Measurements from ENCODE around the gene TMEM255B.

The TMEM255B gene

GRCh38 chr13:113838711-113839201 is 79.7 kb downstream of the TMEM255B start:
- H3K4me1 Mint-ChIP-seq: peaks cover 34% of the 10 kb centered on the region
- H3K9me3 Mint-ChIP-seq: peaks cover 5% of the 10 kb centered on the region
- H3K27ac Mint-ChIP-seq: no peak overlapping the region
- no peak for ATAC-seq
- peaks cover 43% of the 10 kb centered on the region for H3K36me3 Mint-ChIP-seq
- H3K4me3 Mint-ChIP-seq: no peak overlapping the region
- no peaks in the 10 kb centered on the region for H3K27me3 Mint-ChIP-seq

- H3K4me1 Mint-ChIP-seq: peaks cover 34% of the 10 kb centered on the region
- peaks cover 49% of the 10 kb centered on the region for H3K36me3 Mint-ChIP-seq
- H3K9me3 Mint-ChIP-seq: peaks cover 5% of the 10 kb centered on the region
- H3K4me3 Mint-ChIP-seq: no peak overlapping the region
- ATAC-seq: no peak
- H3K27me3 Mint-ChIP-seq: no peaks in the 10 kb centered on the region
- no peak overlapping the region for H3K27ac Mint-ChIP-seq
Observed at GRCh38 chr13:113839536-113840204, 80.6 kb downstream of the TMEM255B start.

GRCh38 chr13:113840541-113841352 is 81.7 kb downstream of the TMEM255B start:
- Mint-ChIP-seq H3K36me3 (peaks cover 50% of the 10 kb centered on the region), H3K4me3 (no peak overlapping the region), H3K9me3 (peaks cover 5% of the 10 kb centered on the region), H3K4me1 (peaks cover 26% of the 10 kb centered on the region), H3K27me3 (no peaks in the 10 kb centered on the region), H3K27ac (no peak overlapping the region)
- ATAC-seq: peak; percentile 4

GRCh38 chr13:113841353-113841650 is 82.3 kb downstream of the TMEM255B start:
- no peaks in the 10 kb centered on the region for H3K27me3 Mint-ChIP-seq
- ATAC-seq: no peak

GRCh38 chr13:113842336-113843062 is 83.5 kb downstream of the TMEM255B start:
- H3K27me3 Mint-ChIP-seq: no peaks in the 10 kb centered on the region
- peaks cover 45% of the 10 kb centered on the region for H3K36me3 Mint-ChIP-seq
- H3K9me3 Mint-ChIP-seq: peaks cover 5% of the 10 kb centered on the region
- peaks cover 16% of the 10 kb centered on the region for H3K4me1 Mint-ChIP-seq
- H3K27ac Mint-ChIP-seq: no peak overlapping the region
- no peak overlapping the region for H3K4me3 Mint-ChIP-seq
- ATAC-seq: no peak

More at GRCh38 chr13:113841353-113841650, 82.3 kb downstream of the TMEM255B start:
- Mint-ChIP-seq H3K9me3 (peaks cover 5% of the 10 kb centered on the region), H3K36me3 (peaks cover 53% of the 10 kb centered on the region), H3K4me3 (no peak overlapping the region), H3K27ac (no peak overlapping the region), H3K4me1 (peaks cover 23% of the 10 kb centered on the region)

GRCh38 chr13:113843063-113843654 is 84.1 kb downstream of the TMEM255B start:
- peaks cover 5% of the 10 kb centered on the region for H3K9me3 Mint-ChIP-seq
- no peak for ATAC-seq
- no peak overlapping the region for H3K27ac Mint-ChIP-seq
- no peak overlapping the region for H3K4me3 Mint-ChIP-seq
- H3K4me1 Mint-ChIP-seq: peaks cover 12% of the 10 kb centered on the region
- peaks cover 39% of the 10 kb centered on the region for H3K36me3 Mint-ChIP-seq
- H3K27me3 Mint-ChIP-seq: no peaks in the 10 kb centered on the region

GRCh38 chr13:113843864-113844556 is 85.0 kb downstream of the TMEM255B start:
- no peak for ATAC-seq
- H3K27me3 Mint-ChIP-seq: no peaks in the 10 kb centered on the region
- peaks cover 5% of the 10 kb centered on the region for H3K9me3 Mint-ChIP-seq
- H3K27ac Mint-ChIP-seq: no peak overlapping the region
- H3K4me3 Mint-ChIP-seq: no peak overlapping the region
- peaks cover 39% of the 10 kb centered on the region for H3K36me3 Mint-ChIP-seq
- H3K4me1 Mint-ChIP-seq: peaks cover 12% of the 10 kb centered on the region

GRCh38 chr13:113845055-113845454 is 86.0 kb downstream of the TMEM255B start:
- Mint-ChIP-seq H3K27me3 (no peaks in the 10 kb centered on the region), H3K4me1 (peaks cover 12% of the 10 kb centered on the region), H3K4me3 (no peak overlapping the region), H3K27ac (no peak overlapping the region), H3K9me3 (peaks cover 5% of the 10 kb centered on the region), H3K36me3 (peaks cover 39% of the 10 kb centered on the region)
- no peak for ATAC-seq

- no peak for ATAC-seq
- H3K27ac Mint-ChIP-seq: no peak overlapping the region
- peaks cover 12% of the 10 kb centered on the region for H3K4me1 Mint-ChIP-seq
Observed at GRCh38 chr13:113845723-113846635, 87.0 kb downstream of the TMEM255B start.

GRCh38 chr13:113846636-113847318 is 87.8 kb downstream of the TMEM255B start:
- peaks cover 4% of the 10 kb centered on the region for H3K9me3 Mint-ChIP-seq
- H3K27ac Mint-ChIP-seq: no peak overlapping the region
- no peak overlapping the region for H3K4me3 Mint-ChIP-seq
- H3K4me1 Mint-ChIP-seq: peaks cover 5% of the 10 kb centered on the region
- H3K27me3 Mint-ChIP-seq: no peaks in the 10 kb centered on the region
- ATAC-seq: no peak
- H3K36me3 Mint-ChIP-seq: peaks cover 32% of the 10 kb centered on the region

More at GRCh38 chr13:113845723-113846635, 87.0 kb downstream of the TMEM255B start:
- peaks cover 5% of the 10 kb centered on the region for H3K9me3 Mint-ChIP-seq
- no peaks in the 10 kb centered on the region for H3K27me3 Mint-ChIP-seq
- H3K36me3 Mint-ChIP-seq: peaks cover 39% of the 10 kb centered on the region
- no peak overlapping the region for H3K4me3 Mint-ChIP-seq

- peaks cover 27% of the 10 kb centered on the region for H3K36me3 Mint-ChIP-seq
- H3K4me3 Mint-ChIP-seq: no peak overlapping the region
- no peak overlapping the region for H3K27ac Mint-ChIP-seq
- H3K4me1 Mint-ChIP-seq: no peaks in the 10 kb centered on the region
- no peak for ATAC-seq
- H3K9me3 Mint-ChIP-seq: no peaks in the 10 kb centered on the region
- no peaks in the 10 kb centered on the region for H3K27me3 Mint-ChIP-seq
Observed at GRCh38 chr13:113848020-113848419, 89.0 kb downstream of the TMEM255B start.

- no peaks in the 10 kb centered on the region for H3K9me3 Mint-ChIP-seq
- H3K4me1 Mint-ChIP-seq: no peaks in the 10 kb centered on the region
- H3K27ac Mint-ChIP-seq: no peak overlapping the region
- no peak for ATAC-seq
- H3K36me3 Mint-ChIP-seq: peaks cover 21% of the 10 kb centered on the region
- no peak overlapping the region for H3K4me3 Mint-ChIP-seq
- no peaks in the 10 kb centered on the region for H3K27me3 Mint-ChIP-seq
Observed at GRCh38 chr13:113848431-113849260, 89.6 kb downstream of the TMEM255B start.

GRCh38 chr13:113849546-113849945 is 90.5 kb downstream of the TMEM255B start:
- ATAC-seq: no peak
- H3K36me3 Mint-ChIP-seq: peaks cover 12% of the 10 kb centered on the region
- no peak overlapping the region for H3K27ac Mint-ChIP-seq
- no peaks in the 10 kb centered on the region for H3K9me3 Mint-ChIP-seq
- no peak overlapping the region for H3K4me3 Mint-ChIP-seq
- H3K4me1 Mint-ChIP-seq: peaks cover 3% of the 10 kb centered on the region
- H3K27me3 Mint-ChIP-seq: peaks cover 8% of the 10 kb centered on the region
